H1 (cell line): ENCODE data around the gene FBXO17.

Source experiments
- BRCA1 ChIP-seq: IDR thresholded peaks from 2 replicates; pipeline ENCODE4 v1.6.1; 2012; ENCODE audit warnings: low read depth, low read length, improper control_type of control experiment
- CREB1 ChIP-seq: IDR thresholded peaks from 2 replicates; pipeline ENCODE4 v1.6.1; 2012; ENCODE audit warnings: inconsistent platforms
- CTBP2 ChIP-seq: IDR thresholded peaks from 2 replicates; pipeline ENCODE4 v1.7.0; 2011; ENCODE audit warnings: borderline replicate concordance, mild to moderate bottlenecking, moderate library complexity, mixed read lengths, low read length; ENCODE audit not compliant: insufficient read depth, insufficient read length
- EZH2 ChIP-seq: fragments of 200-600 bp; sonication (generic); IDR thresholded peaks from 2 replicates; pipeline ENCODE4 v1.7.1; 2012; ENCODE audit warnings: low read depth, mild to moderate bottlenecking, moderate library complexity, low read length, inconsistent platforms; ENCODE audit not compliant: severe bottlenecking
- GABPA ChIP-seq: IDR thresholded peaks from 2 replicates; pipeline ENCODE4 v1.6.1; 2011; ENCODE audit warnings: mild to moderate bottlenecking, low read length, moderate library complexity, borderline replicate concordance; ENCODE audit not compliant: insufficient read depth
- JUN ChIP-seq: IDR thresholded peaks from 2 replicates; pipeline ENCODE4 v1.6.1; 2011; ENCODE audit warnings: low read depth, mild to moderate bottlenecking, improper control_type of control experiment, low read length
- JUND ChIP-seq: IDR thresholded peaks from 2 replicates; pipeline ENCODE4 v1.6.1; 2011; ENCODE audit warnings: mild to moderate bottlenecking, improper control_type of control experiment, low read length
- POLR2A ChIP-seq, 2 experiments: IDR thresholded peaks; 1 replicate in 1 of 2; 2 replicates in 1 of 2; pipeline ENCODE4 v1.6.1; 2011; ENCODE audit warnings: low read depth in 2 of 2, low read length in 2 of 2, mild to moderate bottlenecking in 2 of 2; ENCODE audit errors: control extremely low read depth in 1 of 2
- SIX5 ChIP-seq: IDR thresholded peaks from 2 replicates; pipeline ENCODE4 v1.6.1; 2011; ENCODE audit warnings: mild to moderate bottlenecking, low read depth, low read length
- TF ChIP-seq, protein P1 (sequence below), 3 experiments: IDR thresholded peaks; 1 replicate in 2 of 3; 2 replicates in 1 of 3; pipeline versions ENCODE4 v1.5.1 to v1.6.1; 2011; ENCODE audit warnings: low read length in 3 of 3, mild to moderate bottlenecking in 3 of 3, inconsistent platforms in 2 of 3, low read depth in 1 of 3, moderate library complexity in 1 of 3; ENCODE audit not compliant: insufficient read depth in 1 of 3; ENCODE audit errors: control extremely low read depth in 1 of 3

DNA sequence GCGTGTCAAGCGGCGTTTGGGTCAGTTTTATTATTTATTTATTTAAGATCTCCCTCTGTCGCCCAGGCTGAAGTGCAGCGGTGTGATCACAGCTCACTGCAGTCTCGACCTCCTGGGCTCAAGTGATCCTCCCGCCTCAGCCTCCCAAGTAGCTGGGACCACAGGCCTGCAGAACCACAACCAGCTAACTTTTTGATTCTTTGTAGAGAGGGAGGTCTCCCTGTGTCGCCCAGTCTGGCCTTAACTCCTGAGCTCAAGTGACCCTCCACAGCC is 44.1 kb downstream of the FBXO17 start:
- no peak for TF ChIP-seq JUND
- TF ChIP-seq SIX5, result no peak
- TF ChIP-seq, protein P1, sequence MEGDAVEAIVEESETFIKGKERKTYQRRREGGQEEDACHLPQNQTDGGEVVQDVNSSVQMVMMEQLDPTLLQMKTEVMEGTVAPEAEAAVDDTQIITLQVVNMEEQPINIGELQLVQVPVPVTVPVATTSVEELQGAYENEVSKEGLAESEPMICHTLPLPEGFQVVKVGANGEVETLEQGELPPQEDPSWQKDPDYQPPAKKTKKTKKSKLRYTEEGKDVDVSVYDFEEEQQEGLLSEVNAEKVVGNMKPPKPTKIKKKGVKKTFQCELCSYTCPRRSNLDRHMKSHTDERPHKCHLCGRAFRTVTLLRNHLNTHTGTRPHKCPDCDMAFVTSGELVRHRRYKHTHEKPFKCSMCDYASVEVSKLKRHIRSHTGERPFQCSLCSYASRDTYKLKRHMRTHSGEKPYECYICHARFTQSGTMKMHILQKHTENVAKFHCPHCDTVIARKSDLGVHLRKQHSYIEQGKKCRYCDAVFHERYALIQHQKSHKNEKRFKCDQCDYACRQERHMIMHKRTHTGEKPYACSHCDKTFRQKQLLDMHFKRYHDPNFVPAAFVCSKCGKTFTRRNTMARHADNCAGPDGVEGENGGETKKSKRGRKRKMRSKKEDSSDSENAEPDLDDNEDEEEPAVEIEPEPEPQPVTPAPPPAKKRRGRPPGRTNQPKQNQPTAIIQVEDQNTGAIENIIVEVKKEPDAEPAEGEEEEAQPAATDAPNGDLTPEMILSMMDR (IDR thresholded peaks at IDR 0.05; ENCODE audit: control extremely low read depth in 1 of 3, insufficient read depth in 1 of 3, low read depth in 1 of 3, low read length in 3 of 3), result no peak
- no peak for TF ChIP-seq CREB1
- TF ChIP-seq JUN, result no peak
- TF ChIP-seq CTBP2, result no peak
- no peak for TF ChIP-seq BRCA1
- TF ChIP-seq GABPA, result no peak
- TF ChIP-seq POLR2A (IDR thresholded peaks at IDR 0.05; ENCODE audit: control extremely low read depth in 1 of 2, low read depth in 2 of 2, low read length in 2 of 2), result no peak
- no peak for TF ChIP-seq EZH2
